Neuronal stem cell (in vitro differentiated cells): ENCODE measurements around the gene ZNF264.

Source experiments
- DNase-seq: peaks from one replicate; pipeline ENCODE4 v3.0.0-alpha.2; 2013; ENCODE audit warnings: low spot score
- H2AFZ ChIP-seq: one replicate; pipeline ENCODE4 v1.6.1; 2013; ENCODE audit warnings: mild to moderate bottlenecking, low read length, inconsistent platforms
- H2AK5ac ChIP-seq: 2 replicates; pipeline ENCODE4 v1.6.1; 2013; ENCODE audit warnings: low read depth, mild to moderate bottlenecking, inconsistent platforms, low read length, moderate library complexity, mixed read lengths
- H2BK120ac ChIP-seq: 2 replicates; pipeline ENCODE4 v1.6.1; 2013; ENCODE audit warnings: low read depth, mild to moderate bottlenecking, inconsistent platforms, low read length, moderate library complexity, mixed read lengths
- H2BK12ac ChIP-seq: one replicate; pipeline ENCODE4 v1.6.1; 2013; ENCODE audit warnings: low read length, inconsistent platforms
- H2BK15ac ChIP-seq: 2 replicates; pipeline ENCODE4 v1.6.1; 2013; ENCODE audit warnings: mild to moderate bottlenecking, low read length, inconsistent platforms, mixed read lengths
- H2BK5ac ChIP-seq: one replicate; pipeline ENCODE4 v1.6.1; 2013; ENCODE audit warnings: inconsistent platforms, mild to moderate bottlenecking, low read length, moderate library complexity
- H3K14ac ChIP-seq: one replicate; pipeline ENCODE4 v1.6.1; 2013; ENCODE audit warnings: low read length, inconsistent platforms
- H3K18ac ChIP-seq: 2 replicates; pipeline ENCODE4 v1.6.1; 2013; ENCODE audit warnings: low read length, inconsistent platforms
- H3K23ac ChIP-seq: 2 replicates; pipeline ENCODE4 v1.6.1; 2013; ENCODE audit warnings: low read depth, mild to moderate bottlenecking, mixed read lengths, low read length, inconsistent platforms; ENCODE audit not compliant: poor library complexity
- H3K27ac ChIP-seq: replicated peaks from 3 replicates; pipeline ENCODE4 v1.5.1; 2013; ENCODE audit warnings: low read length, inconsistent platforms
- H3K27me3 ChIP-seq, 3 experiments: 2 replicates each; pipeline ENCODE4 v1.6.1; 2013; ENCODE audit warnings: low read length in 3 of 3, mild to moderate bottlenecking in 2 of 3, inconsistent platforms in 1 of 3, low read depth in 1 of 3, mixed read lengths in 1 of 3, moderate library complexity in 1 of 3; ENCODE audit not compliant: control insufficient read depth in 3 of 3, insufficient read depth in 3 of 3
- H3K36me3 ChIP-seq, 2 donors: replicated peaks in 1 of 2; 2 replicates each; pipeline ENCODE4 v1.6.1; 2013; ENCODE audit warnings: low read length in 2 of 2; ENCODE audit not compliant: control insufficient read depth in 2 of 2, insufficient read depth in 2 of 2
- H3K4ac ChIP-seq: 2 replicates; pipeline ENCODE4 v1.6.1; 2013; ENCODE audit warnings: inconsistent platforms, mild to moderate bottlenecking, low read length, moderate library complexity
- H3K4me1 ChIP-seq, 2 donors: 1 replicate in 1 of 2; 2 replicates in 1 of 2; pipeline ENCODE4 v1.6.1; 2013; ENCODE audit warnings: low read length in 2 of 2, low read depth in 1 of 2; ENCODE audit not compliant: control insufficient read depth in 2 of 2, insufficient read depth in 1 of 2
- H3K4me2 ChIP-seq: one replicate; pipeline ENCODE4 v1.6.1; 2013; ENCODE audit warnings: mild to moderate bottlenecking, low read length, inconsistent platforms; ENCODE audit not compliant: insufficient read depth, poor library complexity, severe bottlenecking
- H3K4me3 ChIP-seq, 2 donors: 2 replicates each; pipeline ENCODE4 v1.5.1; 2013; ENCODE audit warnings: low read length in 2 of 2, mild to moderate bottlenecking in 2 of 2, inconsistent platforms in 1 of 2, moderate library complexity in 1 of 2
- H3K79me1 ChIP-seq: one replicate; pipeline ENCODE4 v1.6.1; 2013; ENCODE audit warnings: low read depth, mild to moderate bottlenecking, inconsistent platforms, low read length, moderate library complexity
- H3K9ac ChIP-seq: one replicate; pipeline ENCODE4 v1.6.1; 2013; ENCODE audit warnings: mild to moderate bottlenecking, low read depth, low read length, inconsistent platforms; ENCODE audit not compliant: poor library complexity
- H3K9me3 ChIP-seq, 2 donors: replicated peaks in 1 of 2; 2 replicates each; pipeline versions ENCODE3 to v1.6.1; 2013; ENCODE audit warnings: low read length in 2 of 2, mild to moderate bottlenecking in 2 of 2, inconsistent platforms in 1 of 2, low read depth in 1 of 2, mixed read lengths in 1 of 2, moderate library complexity in 1 of 2; ENCODE audit not compliant: control insufficient read depth in 2 of 2, insufficient read depth in 1 of 2
- H4K8ac ChIP-seq: one replicate; pipeline ENCODE4 v1.6.1; 2013; ENCODE audit warnings: low read depth, mild to moderate bottlenecking, inconsistent platforms, low read length, moderate library complexity
- H4K91ac ChIP-seq: one replicate; pipeline ENCODE4 v1.6.1; 2013; ENCODE audit warnings: low read length, low read depth, mild to moderate bottlenecking, inconsistent platforms; ENCODE audit not compliant: poor library complexity
- WGBS, 2 donors: extraction: QIAGEN DNeasy Blood & Tissue Kit; methylation state at CpG; one replicate each; pipeline ENCODE4 v1.1.7; 2013; ENCODE audit warnings: missing lambda C conversion rate in 2 of 2, mixed read lengths in 1 of 2; ENCODE audit not compliant: insufficient read length in 2 of 2, insufficient replicate concordance in 1 of 2; ENCODE audit errors: extremely low coverage in 2 of 2; 5-methylcytosine and 5-hydroxymethylcytosine counted together

The ZNF264 gene

DNA sequence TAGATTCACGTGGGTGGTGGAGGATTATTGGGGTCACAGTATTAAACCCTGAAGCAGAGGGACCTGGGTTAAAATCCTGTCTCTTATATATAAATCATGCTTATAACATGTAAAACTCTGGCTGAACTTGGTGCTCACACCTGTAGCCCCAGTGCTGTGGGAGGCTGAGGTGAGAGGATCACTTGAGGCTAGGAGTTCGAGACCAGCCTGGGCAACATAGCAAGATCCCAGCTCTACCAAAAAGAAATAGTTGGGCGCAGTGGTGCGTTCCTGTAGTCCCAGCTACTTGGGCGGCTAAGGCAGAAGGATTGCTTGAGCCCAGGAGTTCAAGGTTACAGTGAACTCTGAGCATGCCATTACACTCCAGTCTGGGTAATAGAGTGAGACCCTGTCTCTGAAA is 51.5 kb downstream of the ZNF264 start:
- no peak for DNase-seq
- H3K9ac ChIP-seq: no peak overlapping the region
- H3K4me3 ChIP-seq: no peak overlapping the region

DNA sequence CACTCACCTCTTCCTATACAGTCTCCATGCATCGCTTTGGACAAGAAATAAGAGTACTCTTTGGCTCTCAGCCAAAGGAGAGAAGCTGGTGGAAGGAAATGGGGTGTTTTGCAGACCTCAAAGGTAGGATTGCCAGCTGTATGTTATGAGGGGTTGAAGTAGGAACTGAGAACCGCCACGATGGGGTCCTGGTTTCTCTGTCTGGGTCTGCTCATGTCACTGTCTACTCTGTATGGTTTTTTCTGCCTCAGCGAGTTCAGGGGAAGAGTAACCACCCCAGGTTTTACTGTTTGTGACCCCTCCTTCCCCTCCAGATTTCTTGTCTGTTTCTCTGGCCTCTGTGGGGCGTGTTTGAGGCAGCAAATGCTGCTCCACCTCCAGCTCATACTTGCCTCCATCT is 53.2 kb downstream of the ZNF264 start:
- no peaks in the 10 kb centered on the region for H3K27me3 ChIP-seq
- H2BK5ac ChIP-seq: no peak overlapping the region
- H2BK15ac ChIP-seq: no peak overlapping the region
- WGBS, 2 donors: no CpG with 5 or more reads among the region's 5 CpGs
- H3K4me1 ChIP-seq: peaks cover 6 to 8% of the 10 kb centered on the region in 2 donors
- H3K4me2 ChIP-seq: no peak overlapping the region
- no peak overlapping the region for H3K9ac ChIP-seq
- no peak overlapping the region for H3K4me3 ChIP-seq
- H2BK120ac ChIP-seq: no peak overlapping the region
- H3K23ac ChIP-seq: no peak overlapping the region
- no peak overlapping the region for H2AFZ ChIP-seq
- no peak overlapping the region for H2BK12ac ChIP-seq
- no peak overlapping the region for H3K18ac ChIP-seq
- no peak overlapping the region for H2AK5ac ChIP-seq
- H3K36me3 ChIP-seq: peaks cover 15 to 64% of the 10 kb centered on the region in 2 donors
- H4K8ac ChIP-seq: no peak overlapping the region
- no peak overlapping the region for H4K91ac ChIP-seq
- no peak overlapping the region for H3K14ac ChIP-seq
- H3K4ac ChIP-seq: no peak overlapping the region
- no peak overlapping the region for H3K27ac ChIP-seq
- no peaks in the 10 kb centered on the region for H3K9me3 ChIP-seq
- H3K79me1 ChIP-seq: peaks cover 9% of the 10 kb centered on the region
- no peak for DNase-seq

More for the DNA sequence above, 51.5 kb downstream of the ZNF264 start:
- H3K4me1 ChIP-seq: peaks cover 6 to 8% of the 10 kb centered on the region in 2 donors
- H2BK15ac ChIP-seq: no peak overlapping the region
- H2BK120ac ChIP-seq: no peak overlapping the region
- no peak overlapping the region for H4K91ac ChIP-seq
- no peak overlapping the region for H3K4me2 ChIP-seq
- no CpG with 5 or more reads among the region's 5 CpGs for WGBS, 2 donors
- no peak overlapping the region for H2AFZ ChIP-seq
- no peak overlapping the region for H3K14ac ChIP-seq
- H3K4ac ChIP-seq: no peak overlapping the region
- peaks cover 6 to 47% of the 10 kb centered on the region in 2 donors for H3K36me3 ChIP-seq
- H3K23ac ChIP-seq: no peak overlapping the region
- H3K79me1 ChIP-seq: peaks cover 9% of the 10 kb centered on the region
- H2BK5ac ChIP-seq: no peak overlapping the region
- H3K27ac ChIP-seq: no peak overlapping the region
- H3K27me3 ChIP-seq: no peaks in the 10 kb centered on the region
- H3K18ac ChIP-seq: no peak overlapping the region
- H2AK5ac ChIP-seq: no peak overlapping the region
- no peak overlapping the region for H2BK12ac ChIP-seq
- no peak overlapping the region for H4K8ac ChIP-seq
- H3K9me3 ChIP-seq: no peaks in the 10 kb centered on the region

DNA sequence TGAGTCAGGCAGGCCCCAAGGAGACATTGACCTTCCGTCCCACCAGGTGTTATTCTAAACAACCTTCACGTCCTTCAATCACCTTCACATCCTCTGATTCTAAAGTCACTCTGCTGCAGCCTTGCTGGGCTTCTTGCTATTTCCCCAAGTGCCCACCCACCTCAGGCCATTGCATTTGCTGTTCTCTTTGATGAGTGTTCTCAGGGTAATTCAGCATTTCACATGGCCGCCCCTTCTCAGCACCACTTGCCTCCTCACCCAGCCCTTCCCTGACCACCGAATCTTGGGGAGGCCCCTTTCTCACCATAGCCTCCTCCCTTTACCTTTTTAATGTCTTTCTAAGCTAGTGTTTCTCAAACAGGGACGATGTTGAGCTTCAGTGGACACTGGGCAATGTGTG is 53.8 kb downstream of the ZNF264 start:
- H3K27ac ChIP-seq: no peak overlapping the region
- H2BK15ac ChIP-seq: no peak overlapping the region
- peaks cover 6 to 8% of the 10 kb centered on the region in 2 donors for H3K4me1 ChIP-seq
- H3K14ac ChIP-seq: no peak overlapping the region
- H4K8ac ChIP-seq: no peak overlapping the region
- H2BK120ac ChIP-seq: no peak overlapping the region
- no peak for DNase-seq
- no peak overlapping the region for H2BK5ac ChIP-seq
- no peak overlapping the region for H3K9ac ChIP-seq
- no CpG with 5 or more reads among the region's 5 CpGs for WGBS, 2 donors
- no peak overlapping the region for H3K4ac ChIP-seq
- H3K23ac ChIP-seq: no peak overlapping the region
- no peak overlapping the region for H3K4me2 ChIP-seq
- H3K9me3 ChIP-seq: no peaks in the 10 kb centered on the region
- H3K18ac ChIP-seq: no peak overlapping the region
- no peak overlapping the region for H2AK5ac ChIP-seq
- no peak overlapping the region for H3K4me3 ChIP-seq
- no peak overlapping the region for H2BK12ac ChIP-seq
- no peaks in the 10 kb centered on the region for H3K27me3 ChIP-seq
- no peak overlapping the region for H4K91ac ChIP-seq
- peaks cover 9% of the 10 kb centered on the region for H3K79me1 ChIP-seq
- H3K36me3 ChIP-seq: peaks cover 15 to 66% of the 10 kb centered on the region in 2 donors
- H2AFZ ChIP-seq: no peak overlapping the region

DNA sequence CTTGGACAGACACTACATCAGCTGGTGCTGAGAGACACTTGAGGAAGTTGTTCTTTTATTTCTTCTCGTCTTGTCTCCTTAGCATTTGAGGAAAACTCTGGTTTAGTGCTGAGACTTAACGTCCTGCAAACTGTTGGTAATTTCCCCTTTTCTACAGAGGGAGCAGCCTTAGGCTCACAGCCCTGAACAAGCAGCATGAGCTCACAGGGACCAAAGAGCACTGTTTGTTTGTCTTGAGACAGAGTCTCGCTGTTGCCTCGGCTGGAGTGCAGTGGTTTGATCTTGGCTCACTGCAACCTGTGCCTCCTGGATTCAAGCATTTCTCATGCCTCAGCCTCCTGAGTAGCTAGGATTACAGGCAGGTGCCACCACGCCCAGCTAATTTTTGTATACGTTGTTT is 54.7 kb downstream of the ZNF264 start:
- Histone ChIP-seq H3K79me1 (peaks cover 5% of the 10 kb centered on the region), H3K36me3 (peaks cover 17 to 74% of the 10 kb centered on the region in 2 donors), H3K18ac (no peak overlapping the region), H2AFZ (no peak overlapping the region), H3K9me3 (no peaks in the 10 kb centered on the region), H4K8ac (no peak overlapping the region), H2AK5ac (no peak overlapping the region), H3K27ac (no peak overlapping the region), H3K4me3 (no peak overlapping the region), H3K14ac (no peak overlapping the region), H3K27me3 (no peaks in the 10 kb centered on the region), H2BK120ac (no peak overlapping the region), H3K4ac (no peak overlapping the region), H3K4me2 (no peak overlapping the region), H2BK15ac (no peak overlapping the region), H2BK5ac (no peak overlapping the region), H3K23ac (no peak overlapping the region), H2BK12ac (no peak overlapping the region), H4K91ac (no peak overlapping the region), H3K9ac (no peak overlapping the region), H3K4me1 (peaks cover 6 to 8% of the 10 kb centered on the region in 2 donors)
- WGBS, 2 donors: no CpG with 5 or more reads among the region's 6 CpGs
- no peak for DNase-seq
